HTERT RPE-1 (cell line): ENCODE data around the gene SAMD10.
"Not testable (repeated sequence)": the region's sequence is repeated elsewhere in the genome, so short reads cannot be mapped to it uniquely, and the experiment has no call there.

Experiments used
- in situ Hi-C: fragments of 300-500 bp; cut with MboI; formaldehyde crosslinking; loops from 4 replicates; pipeline ENCODE4 v1.14.3; 2020; ENCODE audit warnings: low sequenced_read_pairs

Gene SAMD10

DNA sequence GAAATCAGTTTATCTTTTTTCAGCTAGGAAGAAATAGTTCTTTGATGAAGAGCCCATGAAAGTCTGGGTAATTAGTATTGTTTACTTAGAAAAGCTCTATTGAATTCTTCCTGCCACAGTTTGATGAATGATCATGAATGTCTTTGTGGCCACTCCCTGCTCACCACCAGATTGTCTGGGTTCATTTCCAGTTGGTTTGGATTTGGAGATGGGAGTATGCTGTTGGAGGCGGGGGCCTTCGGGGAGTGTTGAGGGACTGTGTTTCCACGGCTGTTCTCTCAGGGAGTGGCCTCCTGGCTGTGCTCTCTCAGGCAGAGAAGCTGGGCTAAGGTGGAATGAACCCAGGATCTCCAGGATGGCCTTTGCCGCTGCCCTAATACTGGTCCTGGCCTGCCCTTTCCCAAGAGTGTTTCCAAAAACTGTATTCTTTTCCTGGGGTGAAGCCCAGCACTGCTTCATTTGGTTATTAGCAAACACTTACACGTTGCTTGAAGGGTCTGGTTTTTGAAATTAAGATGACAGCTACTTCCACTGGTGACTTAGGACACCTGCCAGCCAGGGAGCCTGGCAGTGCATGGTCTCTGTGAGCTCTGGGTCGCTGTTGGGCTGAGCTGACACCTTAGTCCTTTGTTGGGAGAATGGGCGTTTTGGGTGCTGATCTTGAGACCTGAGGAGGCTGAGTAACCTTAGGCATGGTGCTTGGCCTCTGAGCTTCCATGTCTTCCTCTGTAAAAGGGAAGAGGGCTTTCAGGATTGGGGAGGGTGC is 24.7 kb upstream of the SAMD10 start:
- in situ Hi-C loops, result no loop called here

DNA sequence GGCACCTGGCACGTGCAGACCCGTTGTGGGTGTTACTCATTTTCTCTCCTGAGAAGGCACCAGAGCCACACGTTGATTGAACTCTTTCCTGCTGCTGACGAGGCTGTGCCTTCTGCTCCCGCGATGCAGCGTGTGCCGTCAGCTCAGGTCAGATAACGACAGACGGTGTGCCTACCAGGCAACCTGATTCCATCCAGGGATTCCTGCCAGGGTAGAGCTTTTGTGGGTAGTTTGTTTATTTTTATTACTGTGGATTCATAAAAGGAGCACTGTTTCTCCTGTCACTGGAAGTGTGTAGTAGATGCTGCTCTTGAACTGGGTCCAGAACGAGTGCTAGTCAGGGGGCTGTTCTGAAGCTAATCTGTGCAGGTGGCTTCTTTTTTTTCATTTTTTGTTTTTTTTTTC is 22.2 kb upstream of the SAMD10 start:
- in situ Hi-C loops, result no loop called here

DNA sequence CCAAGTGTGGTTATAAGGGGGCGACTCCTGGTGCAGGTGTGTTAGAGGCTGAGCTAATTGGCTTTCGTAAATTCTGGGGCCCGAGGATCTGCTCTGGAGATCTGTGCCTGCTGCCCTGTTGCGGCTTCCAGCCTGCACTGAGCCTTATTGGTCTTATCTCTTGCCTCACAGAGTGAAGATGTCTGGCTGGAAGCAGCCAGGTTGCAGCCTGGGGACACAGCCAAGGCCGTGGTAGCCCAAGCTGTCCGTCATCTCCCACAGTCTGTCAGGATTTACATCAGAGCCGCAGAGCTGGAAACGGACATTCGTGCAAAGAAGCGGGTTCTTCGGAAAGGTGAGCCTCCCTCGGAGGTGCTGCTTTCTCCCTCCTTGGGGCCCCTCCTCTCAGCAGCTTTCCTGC is 21.5 kb upstream of the SAMD10 start:
- in situ Hi-C loops, result no loop called here

- in situ Hi-C loops, result no loop called here
Measured at GRCh38 chr20:63982937-63983336, 3.5 kb upstream of the SAMD10 start.

- in situ Hi-C loops, result no loop called here
Measured at GRCh38 chr20:63980806-63981728, 1.6 kb upstream of the SAMD10 start, which contains the start of gene PRPF6. TSS of gene PRPF6 (plus strand) at chr20:63981132. CDS start at chr20:63981246, 114 bp downstream.

GRCh38 chr20:63980317-63980805 is 919 bp upstream of the SAMD10 start:
- in situ Hi-C loops, result no loop called here

- in situ Hi-C loops, result no loop called here
Measured at GRCh38 chr20:63979229-63979556, 249 bp downstream of the SAMD10 start.

- in situ Hi-C loops, result no loop called here
Measured at GRCh38 chr20:63978319-63979228, 868 bp downstream of the SAMD10 start.

- in situ Hi-C loops, result no loop called here
Measured at GRCh38 chr20:63977739-63978276, 1.6 kb downstream of the SAMD10 start.

GRCh38 chr20:63976980-63977738 is 2.3 kb downstream of the SAMD10 start:
- in situ Hi-C loops, result no loop called here

GRCh38 chr20:63976511-63976910 is 2.9 kb downstream of the SAMD10 start:
- in situ Hi-C loops, result not testable (repeated sequence)

DNA sequence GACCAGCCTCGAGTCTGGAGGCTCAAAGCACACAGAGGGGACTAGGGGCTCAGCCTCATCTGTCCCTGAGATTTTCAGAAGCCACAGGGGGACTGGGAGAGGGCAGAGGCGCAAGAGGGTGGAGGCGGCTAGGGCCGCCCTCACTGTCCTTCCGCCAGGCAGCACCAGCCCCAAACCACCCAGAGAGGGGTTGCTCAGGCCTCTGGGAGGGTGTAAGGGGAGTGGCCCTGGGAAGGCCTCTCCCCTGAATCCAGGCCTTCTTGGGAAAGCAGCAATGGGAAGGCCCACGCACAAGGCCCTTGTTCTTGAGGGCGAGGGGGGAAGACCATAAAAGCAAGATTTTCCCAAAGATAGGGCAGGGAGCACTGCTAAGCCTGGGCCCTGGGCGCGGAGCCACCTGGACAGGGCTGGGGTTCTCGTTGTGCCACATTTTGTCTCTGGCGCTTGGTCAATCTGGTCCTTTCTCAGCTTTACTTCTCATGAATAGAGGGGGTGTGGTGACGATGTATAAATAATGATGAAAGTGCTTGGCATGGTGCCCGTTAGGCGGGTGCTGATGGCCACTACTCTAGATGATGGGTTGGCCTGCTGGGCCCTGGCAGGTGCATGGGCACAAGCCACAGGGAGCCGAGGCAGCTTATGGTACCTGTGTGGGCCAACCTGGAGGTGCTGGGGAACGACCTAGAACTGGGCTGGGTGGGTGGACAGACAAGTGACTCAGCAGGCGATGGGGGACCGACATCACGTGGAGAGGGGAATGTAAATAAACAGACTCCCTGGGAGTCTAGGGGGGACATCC is 4.8 kb downstream of the SAMD10 start:
- in situ Hi-C loops, result no loop called here

- in situ Hi-C loops, result no loop called here
Measured at GRCh38 chr20:63973636-63974401, 5.6 kb downstream of the SAMD10 start.

GRCh38 chr20:63973160-63973479 is 6.3 kb downstream of the SAMD10 start:
- in situ Hi-C loops, result no loop called here

DNA sequence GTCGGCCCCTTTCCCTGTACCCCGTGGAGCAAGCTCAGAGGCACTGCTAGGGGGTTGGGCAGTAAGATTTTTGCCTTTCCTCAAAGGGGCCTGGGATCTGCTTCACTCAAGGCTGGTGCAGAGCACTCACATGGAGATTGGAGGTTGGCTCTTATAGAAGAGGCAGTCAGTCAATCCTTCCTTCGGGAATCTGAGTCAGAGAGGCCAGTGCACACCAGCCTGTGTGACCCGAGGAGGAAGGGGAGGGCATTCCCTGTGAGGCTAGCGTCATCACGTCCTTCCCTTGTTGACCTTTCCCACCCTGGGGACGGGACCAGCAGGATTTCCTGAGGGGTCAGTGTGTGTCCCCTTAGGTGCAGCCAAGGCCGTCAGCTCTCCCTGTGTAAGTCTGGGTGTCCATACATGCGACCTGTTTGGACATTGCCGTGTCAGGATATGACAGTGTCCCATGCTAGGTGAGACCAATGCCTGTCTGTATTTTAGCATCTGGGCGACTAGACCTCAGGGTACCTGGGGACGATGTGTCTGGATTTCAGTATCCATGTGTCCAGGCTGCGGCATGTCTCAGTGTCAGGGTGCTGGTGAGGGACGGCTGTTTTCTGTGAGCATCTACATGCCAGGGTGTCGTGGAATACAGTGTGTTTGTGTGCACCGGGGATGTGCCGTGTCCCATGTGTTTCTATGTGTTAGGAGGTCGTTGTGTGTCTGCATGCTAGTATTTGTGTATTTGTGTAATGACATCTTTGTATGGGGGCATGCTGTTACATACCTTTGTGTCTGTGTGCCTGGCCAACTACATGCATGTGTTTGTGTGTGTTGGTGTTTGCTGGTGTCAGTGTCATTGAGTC is 6.9 kb downstream of the SAMD10 start:
- in situ Hi-C loops, result no loop called here

DNA sequence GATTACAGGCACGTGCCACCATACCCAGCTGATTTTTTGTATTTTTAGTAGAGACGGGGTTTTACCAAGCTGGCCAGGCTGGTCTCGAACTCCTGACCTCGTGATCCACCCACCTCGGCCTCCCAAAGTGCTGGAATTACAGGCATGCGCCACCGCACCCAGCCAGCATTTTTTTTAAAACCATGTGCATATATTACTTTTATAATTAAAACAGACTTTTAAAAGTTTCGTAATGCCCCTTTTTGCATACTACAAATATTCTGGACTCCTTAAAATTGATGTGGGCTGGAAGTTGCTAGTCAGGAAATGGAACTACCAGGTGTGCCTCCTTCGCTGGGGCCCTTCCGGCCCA is 7.5 kb downstream of the SAMD10 start:
- in situ Hi-C loops, result not testable (repeated sequence)

- in situ Hi-C loops, result no loop called here
Measured at GRCh38 chr20:63970714-63971431, 8.6 kb downstream of the SAMD10 start.
